Lung microvascular endothelial cell (primary cell): ENCODE data around the gene HDLBP. TPM values are rescaled to one million over a fixed set of nuclear protein-coding genes. Genes with fewer than 3 reads are reported as not detected.
"Not testable (repeated sequence)": the region's sequence is repeated elsewhere in the genome, so short reads cannot be mapped to it uniquely, and the experiment has no call there.

ENCODE experiments used
- DNase-seq, 2 donors: peaks; one replicate each; pipeline versions ENCODE4 v3.0.0 to v3.0.0-alpha.2; 2010; ENCODE audit warnings: low read depth in 2 of 2
- total RNA-seq: library from RNA; depleted of rRNA; stranded (reverse); fragments of >200 nt; gene quantifications from 2 replicates; pipeline ENCODE4 v1.2.1, GENCODE V29; 2014

Gene HDLBP
- total RNA-seq, 1 donor from 2014 or later, result 619 TPM

DNA sequence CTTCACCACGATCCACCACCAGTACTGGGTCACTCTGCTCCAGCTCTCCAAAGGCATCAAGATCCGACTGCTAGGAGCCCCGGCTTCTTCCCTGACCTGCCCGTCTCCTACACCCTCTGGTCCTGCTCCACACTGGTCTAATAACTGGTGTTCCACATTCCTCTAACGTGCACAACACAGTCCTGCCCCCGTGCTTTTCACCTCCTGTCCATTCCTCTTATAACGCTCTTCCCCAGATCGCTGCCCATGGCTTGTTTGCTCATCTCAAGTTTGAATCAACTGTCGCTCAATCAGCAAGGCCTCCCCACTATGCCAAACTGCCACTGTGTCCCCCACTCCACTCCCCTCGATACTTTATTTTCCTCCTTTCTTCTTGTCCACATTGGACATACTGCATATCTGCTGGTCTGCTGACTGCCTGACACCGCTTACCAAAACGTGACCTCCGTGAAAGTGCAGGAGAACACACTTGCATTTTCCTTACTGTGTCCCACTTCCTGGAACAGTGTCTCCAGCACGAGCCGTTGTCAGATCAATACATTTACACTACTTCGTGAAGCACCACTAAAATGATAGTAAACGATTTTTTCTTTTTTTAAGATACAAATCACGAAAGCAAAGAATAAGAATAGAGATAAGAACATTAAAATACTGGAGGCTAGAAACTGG is 6.5 kb downstream of the HDLBP start:
- no peak for DNase-seq

- no peak for DNase-seq
Measured at GRCh38 chr2:241308267-241308666, 7.2 kb downstream of the HDLBP start.

DNA sequence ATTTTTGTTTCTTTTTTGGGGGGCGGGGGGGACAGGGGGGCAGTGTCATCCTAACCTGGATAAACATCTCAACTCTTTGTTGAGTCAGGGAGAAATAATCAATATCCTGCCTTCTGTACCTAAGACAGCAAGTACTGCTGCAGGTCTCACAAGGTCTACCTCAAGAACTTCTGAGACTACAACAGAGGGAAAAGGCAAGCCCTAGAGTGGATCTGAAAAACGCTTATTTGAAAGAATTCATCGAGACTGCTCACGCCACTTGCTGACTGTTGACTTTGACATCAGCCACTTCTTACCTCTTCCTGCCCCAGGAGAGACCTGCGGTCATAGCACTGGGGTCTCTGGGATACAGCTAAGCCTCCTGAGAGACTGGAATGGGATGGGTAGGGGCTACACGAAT is 8.4 kb downstream of the HDLBP start:
- DNase-seq, result no peak

DNA sequence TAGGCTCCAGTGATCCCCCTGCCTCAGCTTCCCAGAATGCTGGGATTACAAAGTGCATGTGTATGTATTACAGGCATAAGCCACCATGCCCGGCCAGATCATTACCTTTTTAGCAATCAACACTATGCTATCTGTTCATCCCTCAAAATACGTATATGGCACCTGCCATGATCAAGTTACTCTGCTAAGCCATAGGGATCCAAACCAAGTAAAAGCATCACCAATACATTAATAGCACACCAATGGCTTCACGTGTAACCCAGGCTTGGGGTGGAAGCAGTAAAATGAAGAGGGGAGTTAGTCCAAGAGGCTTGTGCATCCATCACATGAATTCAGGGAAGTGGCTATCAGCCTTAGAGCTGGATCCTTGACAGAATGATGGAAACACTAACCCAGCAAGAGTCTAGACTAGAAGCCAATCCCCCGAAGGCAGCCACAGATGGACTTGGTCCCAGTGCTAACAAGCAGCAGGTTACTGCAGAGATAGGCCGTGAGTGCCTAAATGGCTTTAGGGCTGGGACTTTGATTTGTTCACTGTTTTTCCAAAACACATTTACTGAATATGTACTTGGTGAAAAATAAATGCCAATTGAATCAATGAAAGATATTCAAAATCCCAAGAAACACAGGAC is 11.3 kb downstream of the HDLBP start:
- no peak for DNase-seq

DNA sequence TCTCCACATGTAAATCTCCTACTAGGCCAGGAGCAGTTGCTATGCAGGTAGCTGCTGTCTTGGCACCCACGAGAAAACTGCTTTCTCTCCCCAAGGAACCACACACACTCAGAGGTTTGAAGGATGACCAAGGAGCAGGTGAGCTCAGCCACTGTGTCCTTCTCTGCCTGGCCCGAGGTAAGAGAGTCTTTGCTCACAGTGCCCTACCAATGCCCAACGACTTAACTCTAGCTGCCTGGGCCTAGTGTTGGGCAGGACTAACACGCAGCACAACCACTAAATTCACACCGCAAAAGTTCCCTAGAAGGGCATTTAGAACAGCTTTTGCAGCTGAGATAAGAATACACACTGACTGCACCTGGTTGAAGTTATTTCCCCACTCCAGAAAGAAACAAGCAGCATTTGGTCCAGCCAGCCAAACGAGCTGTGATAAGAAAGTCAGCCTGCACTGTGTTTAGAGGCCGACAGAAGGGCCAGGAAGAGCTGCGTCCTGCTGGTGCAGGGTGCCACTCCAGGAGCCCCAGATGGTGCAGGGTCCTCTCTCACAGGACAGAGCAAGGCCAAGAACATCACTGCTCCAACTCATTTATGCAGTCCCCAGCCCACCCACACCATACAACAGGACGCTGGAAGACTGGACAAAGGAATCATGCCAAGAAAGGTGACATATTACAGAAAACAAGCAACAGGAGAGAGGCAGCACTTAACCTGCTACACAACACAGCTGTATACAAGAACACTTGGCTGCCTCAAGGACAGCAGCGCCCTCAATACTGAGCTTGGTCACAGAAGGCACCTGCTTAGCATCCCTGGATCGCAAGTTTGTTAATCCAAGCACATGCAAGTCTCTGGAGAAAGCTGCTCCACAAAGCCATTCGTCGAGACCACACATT is 12.5 kb downstream of the HDLBP start:
- no peak for DNase-seq

GRCh38 chr2:241302083-241302482 is 13.4 kb downstream of the HDLBP start:
- no peak for DNase-seq

GRCh38 chr2:241300000-241300399 is 15.5 kb downstream of the HDLBP start:
- no peak for DNase-seq

GRCh38 chr2:241298673-241299072 is 16.8 kb downstream of the HDLBP start:
- DNase-seq, result no peak

GRCh38 chr2:241296767-241297166 is 18.7 kb downstream of the HDLBP start:
- DNase-seq, result no peak

GRCh38 chr2:241295326-241296095 is 20.0 kb downstream of the HDLBP start:
- DNase-seq, result no peak

- DNase-seq, result not testable (repeated sequence)
Measured at GRCh38 chr2:241293378-241293797, 22.1 kb downstream of the HDLBP start.

- no peak for DNase-seq
Measured at GRCh38 chr2:241291977-241292376, 23.5 kb downstream of the HDLBP start.

- no peak for DNase-seq
Measured at GRCh38 chr2:241291153-241291552, 24.3 kb downstream of the HDLBP start.

GRCh38 chr2:241289597-241289996 is 25.9 kb downstream of the HDLBP start:
- no peak for DNase-seq

DNA sequence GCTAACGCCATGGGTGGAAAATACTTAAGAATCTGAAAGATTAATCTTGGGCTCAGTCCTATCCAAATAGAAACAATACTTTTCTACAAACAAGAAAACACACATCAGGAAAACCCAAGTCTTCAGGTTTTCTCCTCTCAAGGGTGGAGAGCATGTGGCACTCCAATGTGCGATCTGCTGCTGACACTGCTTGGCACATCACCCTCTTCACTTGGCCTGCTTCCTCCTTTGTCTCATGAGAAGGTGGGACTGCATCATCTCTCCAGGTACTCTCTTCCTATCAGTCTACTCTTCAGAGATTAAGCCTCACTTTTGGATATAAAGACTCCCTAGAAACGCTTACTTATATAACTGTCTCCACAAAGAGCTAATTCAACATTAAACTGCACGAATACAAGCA is 26.4 kb downstream of the HDLBP start:
- DNase-seq, result no peak

DNA sequence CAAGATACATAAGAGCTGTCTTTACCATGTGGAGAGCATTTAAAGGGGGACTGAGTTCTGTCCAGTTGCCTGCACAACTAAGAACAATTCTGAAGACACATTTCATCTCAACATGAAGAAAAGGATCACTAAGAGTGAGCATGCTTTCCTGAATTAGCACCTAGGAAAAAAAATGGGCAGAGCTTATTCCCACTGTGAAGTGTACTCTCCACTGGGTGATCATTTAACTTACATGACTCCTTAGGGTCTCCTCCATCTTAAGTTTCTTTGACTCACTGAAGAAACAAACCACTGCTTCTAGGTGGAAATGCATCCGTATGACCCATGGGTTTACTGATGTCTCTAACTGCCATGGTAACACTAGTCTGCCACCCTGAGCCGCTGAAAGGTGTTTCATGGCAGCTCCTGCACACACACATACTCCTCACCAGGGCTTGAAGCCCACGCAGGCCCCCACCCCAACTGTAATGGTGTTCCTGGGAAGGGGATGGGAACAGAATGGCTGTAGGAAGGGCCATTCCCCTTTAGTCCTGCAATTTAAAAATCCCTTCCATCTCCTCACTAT is 27.1 kb downstream of the HDLBP start:
- DNase-seq, result no peak

DNA sequence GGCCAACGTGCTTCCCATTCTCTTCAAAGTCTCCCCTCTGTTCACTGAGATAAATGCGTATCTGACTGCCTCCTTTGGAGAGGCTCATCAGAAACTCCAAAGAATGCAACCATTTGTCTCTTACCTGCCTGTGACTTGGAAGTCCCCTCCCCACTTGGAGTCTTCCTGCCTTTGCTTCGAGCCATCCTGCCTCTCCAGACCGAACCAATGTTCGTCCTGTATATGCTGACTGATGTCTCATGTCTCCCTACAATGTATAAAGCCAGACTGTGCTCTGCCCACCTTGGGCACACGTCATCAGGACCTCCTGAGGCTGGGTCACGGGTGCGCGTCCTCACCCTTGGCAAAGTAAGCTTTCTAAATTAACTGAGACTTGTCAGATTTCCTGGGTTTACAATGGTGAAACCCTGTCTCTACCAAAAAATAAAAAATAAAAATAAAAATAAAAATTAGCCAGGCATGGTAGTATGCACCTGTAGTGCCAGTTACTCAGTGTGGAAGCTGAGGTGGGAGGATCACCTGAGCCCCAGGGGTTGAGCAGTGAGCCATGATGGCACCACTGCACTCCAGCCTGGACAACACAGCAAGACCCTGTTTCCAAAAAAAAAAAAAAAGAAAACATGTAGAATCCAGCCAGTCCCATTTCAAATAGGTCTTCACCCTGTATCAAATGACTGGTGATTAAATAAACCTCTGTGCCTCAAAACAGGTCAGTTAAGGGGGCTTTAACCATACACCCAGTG is 29.0 kb downstream of the HDLBP start:
- no peak for DNase-seq

GRCh38 chr2:241285596-241285995 is 29.9 kb downstream of the HDLBP start:
- no peak for DNase-seq

GRCh38 chr2:241282555-241282954 is 32.9 kb downstream of the HDLBP start:
- DNase-seq, result no peak

GRCh38 chr2:241280291-241280690 is 35.2 kb downstream of the HDLBP start:
- DNase-seq, result no peak

DNA sequence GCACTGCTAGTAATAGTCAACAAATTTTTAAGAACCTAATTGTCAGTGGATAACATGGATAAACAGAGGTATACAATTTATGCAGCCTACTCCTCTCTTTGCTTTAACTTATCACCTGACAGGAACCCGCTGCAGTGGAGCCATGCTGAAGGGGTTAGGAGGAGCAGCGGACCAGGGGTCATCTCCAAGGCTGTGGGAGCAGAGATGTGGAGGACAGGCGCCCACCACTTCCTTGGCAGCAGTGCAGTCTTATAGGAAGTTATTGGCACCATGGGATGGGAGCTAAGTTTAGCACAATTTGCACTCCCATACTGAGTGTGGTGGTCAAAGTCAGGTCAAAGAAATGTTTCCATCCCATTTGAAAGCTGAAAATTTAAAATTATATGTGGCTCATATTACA is 35.6 kb downstream of the HDLBP start:
- DNase-seq, result no peak
